ENCODE results near the gene NOSIP.

NOSIP gene

DNA sequence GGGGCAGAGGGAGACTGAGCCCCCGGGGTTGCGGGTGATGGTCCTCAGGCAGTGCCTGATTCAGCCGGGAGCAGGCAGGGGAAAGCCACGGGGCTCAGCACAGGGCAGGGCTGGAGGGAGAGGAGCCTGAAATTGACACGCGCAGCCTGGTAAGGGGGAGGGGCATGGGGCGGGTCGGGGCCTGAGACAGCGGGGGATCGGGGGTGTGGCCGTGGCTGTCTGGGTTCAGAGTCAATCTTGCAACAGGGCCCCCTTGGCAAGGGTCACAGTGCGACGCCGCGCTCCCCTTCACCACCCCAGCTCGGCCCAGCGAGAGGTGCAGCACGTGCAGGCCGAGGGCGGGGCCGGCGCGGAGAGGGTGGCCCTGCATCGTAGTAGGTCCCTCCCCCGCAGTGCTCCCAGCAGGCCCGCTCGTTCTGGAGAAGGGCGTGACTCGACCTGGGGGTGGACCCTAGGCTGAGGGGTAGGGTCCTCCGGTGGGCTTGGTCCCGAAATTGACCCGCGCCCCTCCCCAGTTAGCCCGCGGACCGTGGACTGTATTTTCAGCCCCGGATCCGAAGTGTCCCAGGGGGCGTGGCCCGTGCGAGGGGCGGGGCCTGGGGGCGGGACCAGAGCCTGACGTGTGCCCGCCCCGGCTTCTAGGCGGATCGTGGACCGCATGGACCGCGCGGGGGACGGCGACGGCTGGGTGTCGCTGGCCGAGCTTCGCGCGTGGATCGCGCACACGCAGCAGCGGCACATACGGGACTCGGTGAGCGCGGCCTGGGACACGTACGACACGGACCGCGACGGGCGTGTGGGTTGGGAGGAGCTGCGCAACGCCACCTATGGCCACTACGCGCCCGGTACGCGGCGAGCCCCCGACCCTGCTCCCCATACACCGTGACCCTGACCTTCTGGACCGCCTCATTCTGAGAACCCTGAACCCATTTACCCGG lies 46.5 kb downstream of the NOSIP start:
- TF ChIP-seq, protein P1, sequence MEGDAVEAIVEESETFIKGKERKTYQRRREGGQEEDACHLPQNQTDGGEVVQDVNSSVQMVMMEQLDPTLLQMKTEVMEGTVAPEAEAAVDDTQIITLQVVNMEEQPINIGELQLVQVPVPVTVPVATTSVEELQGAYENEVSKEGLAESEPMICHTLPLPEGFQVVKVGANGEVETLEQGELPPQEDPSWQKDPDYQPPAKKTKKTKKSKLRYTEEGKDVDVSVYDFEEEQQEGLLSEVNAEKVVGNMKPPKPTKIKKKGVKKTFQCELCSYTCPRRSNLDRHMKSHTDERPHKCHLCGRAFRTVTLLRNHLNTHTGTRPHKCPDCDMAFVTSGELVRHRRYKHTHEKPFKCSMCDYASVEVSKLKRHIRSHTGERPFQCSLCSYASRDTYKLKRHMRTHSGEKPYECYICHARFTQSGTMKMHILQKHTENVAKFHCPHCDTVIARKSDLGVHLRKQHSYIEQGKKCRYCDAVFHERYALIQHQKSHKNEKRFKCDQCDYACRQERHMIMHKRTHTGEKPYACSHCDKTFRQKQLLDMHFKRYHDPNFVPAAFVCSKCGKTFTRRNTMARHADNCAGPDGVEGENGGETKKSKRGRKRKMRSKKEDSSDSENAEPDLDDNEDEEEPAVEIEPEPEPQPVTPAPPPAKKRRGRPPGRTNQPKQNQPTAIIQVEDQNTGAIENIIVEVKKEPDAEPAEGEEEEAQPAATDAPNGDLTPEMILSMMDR (IDR thresholded peaks at IDR 0.05; ENCODE audit: low read depth, low read length): peak; percentile 40
- in situ Hi-C loops (cut with HindIII; ENCODE audit: low sequenced_read_pairs): no loop called here
- DNase-seq (ENCODE audit: low read depth, low spot score): peak; percentile 51

GRCh38 chr19:49530708-49531107 lies 49.6 kb downstream of the NOSIP start:
- in situ Hi-C loops (cut with HindIII; ENCODE audit: low sequenced_read_pairs): no loop called here
- no peak for DNase-seq (ENCODE audit: low read depth, low spot score)
- TF ChIP-seq, protein P1 (IDR thresholded peaks at IDR 0.05; ENCODE audit: low read depth, low read length): no peak
- no peak overlapping the region for H3K4me3 ChIP-seq (ENCODE audit: low read depth, low read length)

More for the DNA sequence above, 46.5 kb downstream of the NOSIP start:
- peak overlapping the region; percentile 48 for H3K4me3 ChIP-seq (ENCODE audit: low read depth, low read length)

DNA sequence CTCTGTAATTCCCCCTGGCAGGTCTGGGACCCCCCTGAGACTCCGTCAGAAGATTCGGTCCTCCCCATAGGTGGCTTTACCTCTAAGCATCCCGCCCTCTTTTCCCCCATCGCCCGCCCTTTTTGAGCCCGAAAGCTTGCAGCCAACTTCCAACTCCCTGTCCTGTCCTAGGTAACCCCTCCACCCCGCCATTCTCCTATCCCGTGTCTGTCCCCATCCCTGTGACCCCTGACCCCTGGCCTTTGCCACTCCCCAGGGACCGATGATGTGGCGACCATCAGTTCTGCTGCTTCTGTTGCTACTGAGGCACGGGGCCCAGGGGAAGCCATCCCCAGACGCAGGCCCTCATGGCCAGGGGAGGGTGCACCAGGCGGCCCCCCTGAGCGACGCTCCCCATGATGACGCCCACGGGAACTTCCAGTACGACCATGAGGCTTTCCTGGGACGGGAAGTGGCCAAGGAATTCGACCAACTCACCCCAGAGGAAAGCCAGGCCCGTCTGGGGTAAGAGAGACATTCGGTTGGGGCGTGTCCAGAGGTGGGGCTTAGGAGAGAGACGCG lies 52.1 kb downstream of the NOSIP start:
- in situ Hi-C loops (cut with HindIII; ENCODE audit: low sequenced_read_pairs): no loop called here

DNA sequence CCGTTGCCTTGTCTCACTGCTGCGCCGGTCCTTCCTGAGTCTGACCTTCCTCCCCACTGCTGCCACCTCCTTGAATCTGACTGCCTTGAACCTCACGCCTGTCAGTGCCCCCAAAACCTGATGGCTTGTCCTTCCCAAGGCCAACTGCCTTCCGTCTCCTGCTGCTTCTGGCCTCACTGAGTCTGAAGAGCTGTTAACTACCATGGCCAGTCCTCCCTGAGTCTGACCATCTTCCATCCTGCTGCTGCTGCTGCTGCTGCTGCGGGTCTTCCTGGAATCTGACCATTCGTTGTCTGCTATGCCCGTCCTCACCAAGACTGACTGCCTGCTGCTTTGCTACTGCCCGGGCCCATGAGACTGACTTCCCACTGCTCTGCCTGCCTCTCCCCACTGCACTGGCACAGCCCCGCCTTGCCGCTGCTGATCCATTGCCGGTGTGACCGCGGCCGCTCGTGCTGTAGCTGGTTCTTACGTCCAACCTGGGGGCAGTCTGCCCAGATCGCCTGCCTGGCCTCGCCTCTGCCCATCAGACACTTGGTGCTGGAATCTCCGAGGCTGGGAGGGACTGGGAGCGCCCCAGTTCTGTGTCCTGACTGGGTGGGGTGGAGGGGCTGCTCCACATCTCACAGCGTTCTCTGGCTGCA lies 55.4 kb downstream of the NOSIP start:
- in situ Hi-C loops (cut with HindIII; ENCODE audit: low sequenced_read_pairs): no loop called here
- TF ChIP-seq, protein P1 (IDR thresholded peaks at IDR 0.05; ENCODE audit: low read depth, low read length): no peak
- no peak for DNase-seq (ENCODE audit: low read depth, low spot score)
- H3K4me3 ChIP-seq (ENCODE audit: low read depth, low read length): no peak overlapping the region

More for the DNA sequence above, 52.1 kb downstream of the NOSIP start:
- H3K4me3 ChIP-seq (ENCODE audit: low read depth, low read length): peak overlapping the region; percentile 65
- TF ChIP-seq, protein P1 (IDR thresholded peaks at IDR 0.05; ENCODE audit: low read depth, low read length): no peak
- no peak for DNase-seq (ENCODE audit: low read depth, low spot score)

DNA sequence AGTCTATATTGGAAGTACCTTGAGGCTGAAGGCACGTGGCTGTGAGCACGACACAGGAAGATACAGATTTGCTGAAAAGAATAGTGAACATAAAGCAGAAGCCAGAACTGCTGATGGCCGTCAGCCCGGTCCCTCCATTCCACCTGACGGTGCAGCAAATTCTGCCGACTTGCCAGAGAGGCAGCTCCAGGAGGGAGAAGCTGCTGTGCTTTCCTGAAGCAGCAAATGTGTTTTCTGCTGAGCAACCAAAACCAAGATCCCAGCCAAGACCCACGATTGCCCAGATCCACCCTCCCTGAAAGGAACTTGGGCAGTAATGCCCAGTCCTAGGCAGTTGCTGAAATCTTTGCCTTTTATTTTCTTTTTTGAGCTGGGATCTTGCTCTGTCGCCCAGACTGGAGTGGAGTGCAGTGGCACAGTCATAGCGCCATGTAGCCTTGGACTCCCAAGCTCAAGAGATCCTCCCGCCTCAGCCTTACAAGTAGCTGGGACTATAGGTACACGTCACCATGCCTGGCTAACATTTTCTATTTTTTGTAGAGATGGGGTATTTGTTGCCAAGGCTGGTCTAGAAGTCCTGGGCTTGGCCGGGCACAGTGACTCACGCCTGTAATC lies 59.5 kb downstream of the NOSIP start:
- TF ChIP-seq, protein P1 (IDR thresholded peaks at IDR 0.05; ENCODE audit: low read depth, low read length): no peak
- DNase-seq (ENCODE audit: low read depth, low spot score): no peak
- in situ Hi-C loops (cut with HindIII; ENCODE audit: low sequenced_read_pairs): no loop called here
- no peak overlapping the region for H3K4me3 ChIP-seq (ENCODE audit: low read depth, low read length)

DNA sequence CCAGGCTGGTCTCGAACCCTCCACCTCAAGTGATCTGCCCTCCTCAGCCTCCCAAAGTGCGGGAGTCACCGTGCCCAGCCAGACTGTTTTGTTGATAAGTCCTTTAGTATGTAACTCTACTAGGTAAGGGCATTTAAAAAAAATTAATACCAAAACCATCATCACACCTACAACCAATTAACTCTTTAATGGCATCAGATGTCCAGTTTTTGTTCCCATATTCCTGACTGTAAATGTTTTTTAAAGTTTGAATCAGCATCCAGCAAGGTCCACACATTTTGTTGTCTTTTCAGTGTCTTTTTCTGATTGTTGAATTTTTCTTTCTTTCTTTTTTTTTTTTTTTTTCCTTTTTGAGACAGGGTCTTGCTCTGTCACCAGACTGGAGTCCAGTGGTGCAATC lies 62.3 kb downstream of the NOSIP start:
- H3K4me3 ChIP-seq (ENCODE audit: low read depth, low read length): no peak overlapping the region
- no peak for DNase-seq (ENCODE audit: low read depth, low spot score)
- in situ Hi-C loops (cut with HindIII; ENCODE audit: low sequenced_read_pairs): no loop called here
- TF ChIP-seq, protein P1 (IDR thresholded peaks at IDR 0.05; ENCODE audit: low read depth, low read length): no peak

Measured in astrocyte of the spinal cord (primary cell).